Fibroblast of peridontal ligament (primary cell): Measurements from ENCODE around the gene DCAF17.
A peak's percentile ranks its signal among the peaks of the same experiment; 100 is the strongest.

Experiments
- DNase-seq: peaks from one replicate; pipeline ENCODE4 v3.0.0-alpha.2; 2010; ENCODE audit errors: extremely low read depth

DCAF17 gene, protein sequence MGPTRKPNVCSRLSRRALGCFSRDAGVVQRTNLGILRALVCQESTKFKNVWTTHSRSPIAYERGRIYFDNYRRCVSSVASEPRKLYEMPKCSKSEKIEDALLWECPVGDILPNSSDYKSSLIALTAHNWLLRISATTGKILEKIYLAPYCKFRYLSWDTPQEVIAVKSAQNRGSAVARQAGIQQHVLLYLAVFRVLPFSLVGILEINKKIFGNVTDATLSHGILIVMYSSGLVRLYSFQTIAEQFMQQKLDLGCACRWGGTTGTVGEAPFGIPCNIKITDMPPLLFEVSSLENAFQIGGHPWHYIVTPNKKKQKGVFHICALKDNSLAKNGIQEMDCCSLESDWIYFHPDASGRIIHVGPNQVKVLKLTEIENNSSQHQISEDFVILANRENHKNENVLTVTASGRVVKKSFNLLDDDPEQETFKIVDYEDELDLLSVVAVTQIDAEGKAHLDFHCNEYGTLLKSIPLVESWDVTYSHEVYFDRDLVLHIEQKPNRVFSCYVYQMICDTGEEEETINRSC

DNA sequence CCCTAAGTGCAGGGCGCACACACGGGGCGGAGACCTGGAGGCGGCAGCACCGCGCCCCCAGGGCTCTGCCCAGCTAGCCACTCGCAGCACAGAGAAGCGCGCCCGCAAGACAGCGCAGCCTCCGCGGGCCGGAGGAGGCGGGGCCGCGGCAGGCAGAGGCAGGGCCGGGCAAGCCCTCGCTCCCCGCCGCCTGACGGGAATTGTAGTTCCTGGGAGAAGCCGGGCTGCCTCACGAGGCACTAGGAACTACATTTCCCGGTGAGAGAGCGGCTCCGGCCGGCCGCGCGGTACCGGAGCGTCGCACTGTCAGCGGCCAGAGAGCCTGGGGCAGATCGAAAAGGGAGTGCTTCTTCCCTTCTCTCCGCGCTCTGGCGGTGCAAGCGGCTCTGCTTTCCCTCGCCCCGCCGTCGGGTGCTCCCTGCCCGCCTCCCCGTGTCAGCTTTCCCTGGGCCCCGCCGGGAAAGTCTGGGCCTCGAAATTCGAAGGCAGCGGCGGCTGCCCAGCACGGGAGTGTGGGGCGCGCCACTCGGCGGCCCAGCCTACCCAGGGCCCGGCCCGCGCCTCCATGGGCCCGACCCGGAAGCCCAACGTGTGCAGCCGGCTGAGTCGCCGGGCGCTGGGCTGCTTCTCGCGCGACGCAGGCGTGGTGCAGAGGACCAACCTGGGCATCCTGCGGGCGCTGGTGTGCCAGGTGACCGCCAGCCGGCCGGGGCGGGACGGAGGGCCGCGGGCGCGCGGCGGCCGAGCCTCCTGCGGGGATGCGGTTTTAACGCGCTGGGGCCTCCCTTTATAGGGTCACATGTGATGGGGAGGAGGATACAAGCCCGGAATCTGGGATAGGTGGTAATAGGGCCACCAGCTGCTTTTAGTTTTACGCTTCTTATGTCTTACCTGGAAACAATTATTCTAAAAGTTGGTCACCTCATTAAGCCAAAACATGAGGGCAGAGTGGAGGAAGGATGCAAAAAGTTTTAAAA is at the start of gene DCAF17:
DCAF17 (plus strand) TSS at position 214 of the 977 bp plus-strand sequence; CDS start at position 566, 352 bp downstream.
- DNase-seq = peak; percentile 90

DNA sequence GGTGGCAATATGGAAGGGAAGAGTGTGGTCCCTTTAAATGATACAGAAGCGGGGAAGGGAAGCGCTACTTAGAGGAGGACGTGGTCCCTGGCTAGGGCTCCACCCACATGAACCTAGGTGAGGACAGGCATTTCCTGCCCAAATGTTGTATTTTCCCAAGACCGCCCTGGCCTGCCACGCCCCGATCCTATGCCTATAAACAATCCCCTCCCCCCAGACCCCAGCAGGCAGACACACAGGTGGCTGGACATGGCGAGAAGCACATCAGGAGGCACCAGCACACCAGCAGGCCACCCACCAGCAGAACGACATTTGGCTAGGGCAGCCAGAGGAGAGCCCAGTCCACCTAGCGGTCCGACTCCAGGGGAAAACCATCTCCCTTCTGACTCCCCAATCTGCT is 47.4 kb upstream of the DCAF17 start:
- DNase-seq = no peak

DNA sequence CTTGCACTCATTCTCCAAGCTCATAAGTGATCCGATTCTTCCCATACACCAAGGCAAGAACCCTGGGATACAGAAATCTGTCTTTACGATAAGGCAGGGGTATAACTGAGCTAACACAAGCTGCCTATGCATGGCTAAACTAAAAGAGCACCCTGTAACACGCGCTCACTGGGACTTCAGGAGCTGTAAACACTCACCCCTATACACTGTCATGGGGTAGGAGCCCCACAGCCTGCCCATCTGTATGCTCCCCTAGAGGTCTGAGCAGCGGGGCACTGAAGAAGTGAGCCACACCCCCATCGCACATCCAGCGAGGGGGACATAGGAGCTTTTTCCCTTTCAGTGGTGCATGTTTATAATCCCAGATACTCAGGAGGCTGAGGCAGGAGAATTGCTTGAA is 47.0 kb upstream of the DCAF17 start:
- DNase-seq = no peak

DNA sequence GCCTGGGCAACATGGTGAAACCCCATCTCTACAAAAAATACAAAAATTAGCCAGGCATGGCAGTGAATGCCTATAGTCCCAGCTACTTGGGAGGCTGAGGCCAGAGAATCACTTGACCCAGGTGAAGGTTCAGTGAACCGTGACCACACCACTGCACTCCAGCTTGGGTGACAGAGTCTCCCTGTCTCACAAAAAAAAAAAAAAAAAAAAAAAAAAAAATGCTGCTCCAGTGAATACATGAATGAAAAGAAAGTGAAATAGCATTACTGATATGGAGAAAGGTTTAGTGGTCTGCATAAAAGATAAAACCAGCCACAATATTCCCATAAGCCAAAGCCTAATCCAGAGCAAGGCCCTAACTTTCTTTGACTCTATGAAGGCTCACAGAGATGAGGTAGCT is 44.7 kb upstream of the DCAF17 start:
- DNase-seq = no peak

DNA sequence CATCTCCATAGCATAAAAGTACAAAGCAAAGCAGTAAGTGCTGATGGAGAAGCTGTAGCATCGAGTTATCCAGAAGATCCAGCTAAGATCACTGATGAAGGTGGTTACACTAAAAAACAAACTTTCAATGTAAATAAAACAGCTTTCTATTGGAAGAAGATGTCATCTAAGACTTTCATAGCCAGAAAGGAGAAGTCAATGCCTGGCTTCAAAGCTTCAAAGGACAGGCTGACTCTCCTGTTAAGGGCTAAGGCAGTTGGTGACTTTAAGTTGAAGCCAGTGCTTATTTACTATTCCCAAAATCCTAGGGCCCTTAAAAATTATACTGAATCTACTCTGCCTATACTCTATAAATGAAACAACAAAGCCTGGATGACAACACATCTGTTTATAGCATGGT is 44.2 kb upstream of the DCAF17 start:
- no peak for DNase-seq

DNA sequence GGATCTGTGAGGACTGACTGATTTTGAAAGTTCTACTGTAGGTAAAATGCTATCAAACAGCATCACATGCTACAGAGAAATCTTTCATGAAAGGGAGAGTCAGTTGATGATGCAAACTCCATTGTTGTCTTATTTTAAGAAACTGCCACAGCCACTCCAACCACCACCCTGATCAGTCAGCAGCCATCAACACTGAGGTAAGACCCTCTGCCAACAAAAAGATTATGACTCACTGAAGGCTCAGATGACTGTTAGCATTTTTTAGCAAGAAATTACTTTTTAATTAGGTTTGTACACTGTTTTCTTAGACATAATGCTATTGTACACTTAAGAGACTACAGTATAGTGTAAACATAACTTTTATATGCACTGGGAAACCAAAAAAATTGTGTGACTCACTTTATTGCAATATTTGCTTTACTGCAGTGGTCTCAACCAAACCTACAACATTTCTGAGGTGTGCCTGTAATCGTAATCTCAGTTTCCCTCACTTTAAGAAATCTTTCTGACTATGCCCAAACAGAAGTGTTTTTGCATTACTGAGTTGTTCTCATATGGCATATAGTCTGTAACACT is 43.0 kb upstream of the DCAF17 start:
- peak; percentile 79 for DNase-seq

DNA sequence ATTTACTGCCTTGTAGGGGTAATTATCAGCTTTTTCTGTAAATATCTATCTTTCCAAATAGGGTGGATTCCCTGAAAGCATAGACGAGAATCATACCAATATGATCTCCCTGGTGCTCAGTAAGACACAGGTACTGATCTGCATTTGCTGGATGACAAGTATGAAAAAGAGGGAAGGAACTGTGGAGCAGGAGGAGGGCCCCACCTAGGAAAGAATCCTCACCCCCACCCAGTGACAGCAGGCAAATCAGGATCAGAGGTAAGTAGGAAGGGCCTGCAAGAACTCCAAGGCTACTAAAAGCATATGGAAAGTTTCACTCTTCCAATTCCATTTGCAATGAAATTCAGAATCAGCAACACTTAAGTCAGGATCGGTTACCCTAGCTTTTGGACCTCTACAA is 42.5 kb upstream of the DCAF17 start:
- DNase-seq = no peak

DNA sequence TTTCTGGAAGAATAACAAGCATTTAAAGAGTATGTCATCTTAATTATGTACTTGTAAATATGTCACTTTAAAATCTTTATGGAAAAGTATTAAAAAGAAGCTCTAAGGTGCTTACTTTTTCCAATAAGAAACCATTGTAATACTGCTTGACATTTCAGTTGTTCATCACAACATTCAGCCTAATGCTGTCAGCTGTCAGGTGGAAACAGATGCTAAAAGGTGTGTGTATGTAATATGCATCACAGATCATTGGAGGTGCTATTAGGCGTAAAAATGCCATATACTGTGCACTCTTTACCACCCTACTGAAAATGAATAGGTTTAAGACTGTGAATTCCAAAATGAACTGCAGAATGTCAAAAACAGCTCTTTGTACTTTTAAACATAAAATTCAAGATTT is 40.5 kb upstream of the DCAF17 start:
- no peak for DNase-seq

DNA sequence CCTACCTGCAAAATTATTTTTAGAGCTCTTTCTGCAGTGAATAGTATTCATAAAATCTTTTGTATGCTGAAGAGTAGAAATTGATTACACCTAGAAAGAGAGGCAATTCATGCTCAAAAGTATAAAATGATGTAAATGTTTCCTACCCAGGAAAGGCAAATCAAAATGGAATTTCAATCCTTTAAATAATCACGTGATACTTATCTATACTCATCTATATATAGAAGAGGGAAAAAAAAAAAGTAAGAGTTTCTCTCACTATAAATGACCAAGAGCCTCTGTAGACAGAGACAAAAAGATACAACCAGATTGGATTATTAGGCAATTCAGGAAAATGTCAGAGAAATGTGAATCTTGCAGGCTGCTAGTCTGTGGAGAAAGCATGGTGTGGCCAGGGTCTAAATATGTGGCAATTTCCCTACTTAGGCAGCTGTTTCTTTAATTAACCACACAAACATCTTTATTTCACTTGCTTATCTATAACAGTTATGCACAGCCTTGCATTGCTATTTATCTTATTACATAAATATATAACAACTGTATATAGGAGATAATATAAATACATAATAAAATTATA is 39.8 kb upstream of the DCAF17 start:
- DNase-seq = no peak

DNA sequence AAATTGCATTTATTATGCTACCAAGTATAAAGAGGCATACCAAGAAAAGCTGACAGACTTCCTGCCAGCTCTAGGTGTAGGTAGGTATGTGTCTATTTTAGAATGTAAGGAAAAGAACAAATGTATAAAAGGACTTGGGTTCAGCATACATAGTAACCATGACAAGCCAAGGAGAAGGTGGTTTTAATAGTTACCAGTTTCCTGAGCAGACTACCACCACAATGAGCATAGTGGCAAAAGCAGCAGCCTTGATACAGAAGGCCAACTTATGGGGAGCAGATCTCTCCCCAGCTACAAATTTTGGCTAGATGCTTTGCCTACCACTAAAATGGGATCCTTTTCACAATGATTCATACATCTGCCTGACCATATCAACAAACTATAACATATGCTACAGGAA is 34.7 kb upstream of the DCAF17 start:
- DNase-seq = no peak

DNA sequence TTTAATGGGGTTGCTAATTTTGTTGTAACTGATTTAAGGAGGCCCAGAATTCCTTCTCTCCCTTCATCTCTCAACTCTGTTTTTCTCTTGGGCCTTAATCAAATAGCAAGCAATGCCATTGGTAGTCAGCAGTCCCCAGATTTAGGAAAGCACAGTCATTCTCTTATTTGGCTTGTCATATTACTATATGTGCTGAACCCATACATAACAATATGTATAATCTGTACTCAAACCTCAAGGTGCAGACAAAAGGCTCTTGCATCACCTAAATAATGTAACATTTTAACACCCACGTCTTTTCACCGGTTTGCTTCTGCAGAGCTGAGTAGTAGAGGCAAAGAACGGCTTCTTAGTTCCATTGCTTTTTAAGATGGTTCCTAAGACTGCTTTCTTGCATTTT is 33.6 kb upstream of the DCAF17 start:
- no peak for DNase-seq

DNA sequence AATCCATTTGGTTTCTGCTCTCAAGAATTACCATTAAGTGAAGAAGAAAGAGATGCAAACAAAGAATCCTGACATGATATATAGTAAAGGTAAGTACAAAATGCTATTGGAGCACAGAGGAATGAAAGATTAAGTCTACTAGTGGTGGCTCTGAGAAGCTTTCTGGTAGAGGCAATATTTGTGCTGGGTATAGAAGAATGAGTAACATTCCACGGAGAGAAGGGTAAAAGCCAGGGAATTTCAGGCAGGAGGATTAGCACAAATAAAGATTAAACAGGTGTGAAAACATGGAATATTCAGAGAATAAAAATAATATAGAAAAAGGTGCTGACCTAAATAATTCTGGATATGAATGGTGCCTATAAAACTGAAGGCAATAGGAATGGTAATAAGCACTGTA is 32.1 kb upstream of the DCAF17 start:
- no peak for DNase-seq

DNA sequence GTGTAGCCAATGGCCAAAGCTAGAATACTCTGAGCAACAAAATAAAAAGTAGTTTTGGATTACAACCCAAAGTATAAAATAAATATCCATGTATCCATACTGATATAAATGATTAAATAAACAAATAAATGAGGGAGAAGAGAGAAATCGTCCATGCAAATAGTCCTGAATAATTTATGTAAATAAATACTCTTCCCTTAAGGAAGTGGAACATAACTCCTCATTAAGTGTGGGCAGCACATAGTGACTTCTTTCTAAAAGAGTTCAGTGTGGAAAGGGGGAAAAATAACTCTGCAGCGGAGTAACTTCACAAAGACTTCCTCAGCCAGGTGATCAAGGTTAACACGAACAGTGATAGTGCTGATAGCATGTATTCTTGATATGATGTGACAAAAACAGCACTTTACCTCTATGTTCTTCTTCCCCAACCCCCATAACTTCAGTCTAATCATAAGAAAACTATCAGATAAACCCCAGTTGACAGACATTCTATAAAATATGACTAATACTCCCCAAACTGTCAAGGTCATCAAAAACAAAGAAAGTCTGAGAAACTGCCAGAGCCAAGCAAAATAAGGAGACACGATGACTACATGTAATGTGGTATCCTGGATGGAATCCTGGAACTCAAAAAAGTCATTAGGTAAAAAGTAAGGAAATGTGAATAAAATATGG is 31.0 kb upstream of the DCAF17 start:
- DNase-seq = peak; percentile 29

DNA sequence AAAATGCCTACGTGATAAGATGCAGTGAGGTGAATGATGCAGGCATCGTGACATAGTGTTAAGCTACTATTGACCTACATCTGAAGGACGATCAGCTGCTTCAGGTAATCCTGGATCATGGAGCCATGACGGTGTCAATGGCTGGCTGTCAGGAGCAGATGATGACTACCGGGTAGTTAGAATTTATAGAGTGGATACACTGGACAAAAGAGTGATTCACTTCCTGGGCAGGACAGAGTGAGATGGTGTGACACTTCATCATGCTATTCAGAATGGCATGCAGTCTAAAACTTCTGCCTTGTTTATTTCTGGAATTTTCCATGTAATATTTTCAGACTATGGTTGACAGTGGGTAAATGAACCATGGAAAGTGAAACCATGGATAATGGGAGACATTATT is 29.8 kb upstream of the DCAF17 start:
- peak; percentile 61 for DNase-seq

DNA sequence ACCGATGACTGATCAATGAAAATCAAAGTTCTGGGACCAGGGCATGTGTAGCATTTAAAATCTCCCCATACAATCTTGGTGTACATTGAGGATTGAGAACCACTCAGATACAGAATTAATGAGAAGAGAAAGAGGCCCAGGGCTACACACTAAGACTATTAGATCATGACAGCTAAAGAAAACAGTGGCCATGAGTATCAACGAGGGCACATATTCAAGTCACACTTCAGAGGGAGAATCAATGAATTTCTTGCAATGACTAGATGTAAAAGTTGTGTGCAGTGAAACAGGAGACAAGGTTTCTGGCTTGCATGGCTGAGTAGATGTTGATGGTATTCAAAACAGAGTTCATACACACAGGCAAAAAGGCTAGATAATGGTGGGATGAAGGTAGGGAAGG is 29.3 kb upstream of the DCAF17 start:
- no peak for DNase-seq

DNA sequence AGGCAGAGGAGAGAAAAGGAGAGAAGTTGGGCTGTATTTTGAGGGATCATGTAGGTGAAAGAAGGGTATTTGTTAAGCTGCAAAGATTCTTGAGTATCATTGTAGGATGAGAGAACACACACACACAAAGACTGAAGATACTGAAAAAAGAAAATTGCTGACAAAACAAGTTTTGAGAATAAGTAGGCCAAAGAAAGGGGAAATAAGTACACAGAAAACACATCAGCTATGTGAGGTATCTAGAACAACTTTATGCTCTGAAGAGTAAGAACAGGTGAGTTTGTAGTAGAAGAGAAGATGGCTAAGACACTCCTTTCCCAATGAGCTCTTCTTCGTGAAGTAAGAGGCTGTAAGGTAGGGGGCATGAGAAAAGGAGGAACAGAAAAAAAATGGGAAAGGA is 28.5 kb upstream of the DCAF17 start:
- no peak for DNase-seq

DNA sequence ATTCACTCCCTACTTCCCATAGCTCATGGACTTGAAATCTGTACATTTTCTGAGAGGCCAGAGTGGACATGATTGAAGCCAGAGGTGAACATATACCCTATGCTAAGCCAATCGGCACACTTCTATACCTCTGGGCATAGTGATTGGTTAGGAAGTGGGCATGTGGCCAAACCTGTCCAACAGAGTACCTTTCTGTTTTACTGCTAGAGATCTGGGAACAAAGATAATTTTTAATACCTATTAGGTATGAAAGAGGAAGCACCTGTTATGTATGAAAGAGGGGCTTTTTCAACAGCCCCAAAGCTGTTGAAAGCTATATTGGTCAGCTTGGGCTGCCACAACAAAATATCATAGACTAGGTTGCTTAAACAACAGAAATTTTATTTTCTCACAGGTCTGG is 28.0 kb upstream of the DCAF17 start:
- no peak for DNase-seq

DNA sequence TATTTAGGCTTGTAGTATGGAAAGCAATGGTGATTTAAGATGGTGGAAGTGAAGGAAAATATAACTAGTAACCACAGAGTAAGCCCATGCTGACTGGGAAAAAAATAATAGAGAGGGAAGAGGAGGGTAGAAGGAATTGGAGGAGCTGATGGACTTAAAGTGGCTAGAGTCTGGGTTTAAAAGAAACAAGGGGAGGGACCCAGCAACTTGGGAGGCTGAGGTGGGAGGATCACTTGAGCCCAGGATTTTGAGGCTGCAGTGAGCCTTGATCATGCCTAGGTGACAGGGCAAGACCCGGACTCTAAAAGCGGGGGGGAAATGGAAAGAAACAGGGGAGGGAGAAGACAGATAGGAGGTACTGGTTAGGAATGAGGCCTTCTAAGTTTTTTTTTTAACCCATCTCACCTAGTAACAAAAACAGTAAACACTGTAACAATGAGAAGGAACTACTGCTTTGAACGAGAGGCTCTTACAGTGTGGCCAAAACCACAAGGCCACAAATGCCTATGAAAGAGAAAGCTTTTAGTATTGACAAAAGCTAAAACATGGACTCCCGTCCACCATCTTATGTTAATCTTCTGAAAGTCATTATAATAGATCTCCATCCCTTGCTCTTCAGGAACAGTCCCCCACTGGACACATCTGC is 26.9 kb upstream of the DCAF17 start:
- no peak for DNase-seq

DNA sequence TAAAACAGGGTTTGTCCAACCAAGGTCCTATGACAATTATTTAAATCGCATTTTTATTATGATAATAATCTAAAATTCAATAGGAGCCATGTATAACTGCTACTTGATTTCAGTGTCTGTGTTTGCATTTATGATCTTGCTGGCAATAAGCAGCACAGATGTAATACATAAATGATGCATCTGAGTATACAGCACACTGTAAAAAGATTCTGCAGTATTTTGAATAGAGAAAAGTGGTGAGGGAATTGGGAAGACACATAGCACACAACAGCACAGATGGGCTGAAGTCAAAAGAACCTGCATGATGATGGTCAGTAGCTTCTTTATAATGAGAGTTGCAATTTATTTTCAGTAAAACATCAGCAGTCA is 26.4 kb upstream of the DCAF17 start:
- no peak for DNase-seq

DNA sequence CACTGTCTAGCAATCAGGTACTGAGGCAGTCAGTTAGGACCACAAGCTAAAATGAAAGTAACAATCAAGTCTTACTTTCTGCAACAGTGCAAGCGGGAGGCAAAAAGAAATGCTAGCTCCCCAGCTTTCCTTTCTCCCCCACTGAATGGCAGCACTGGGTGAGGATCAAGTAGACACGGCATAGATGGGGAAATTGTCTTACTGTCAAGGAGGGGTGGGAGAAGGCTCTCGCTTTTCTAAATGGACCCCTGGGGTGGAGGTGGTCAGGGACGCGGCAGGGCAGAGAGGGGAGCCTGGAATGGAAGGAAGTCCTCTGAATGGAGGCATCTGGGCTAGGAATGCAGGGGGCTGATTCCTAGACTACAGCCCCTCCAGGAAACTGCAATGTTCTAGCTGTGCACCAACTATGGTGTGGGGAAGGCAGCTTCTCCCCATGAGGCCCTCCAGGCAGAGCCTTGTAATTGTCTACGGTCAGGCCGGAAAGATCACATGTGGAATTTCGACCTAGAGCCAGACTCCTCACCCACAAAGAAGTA is 24.5 kb upstream of the DCAF17 start:
- peak; percentile 68 for DNase-seq

DNA sequence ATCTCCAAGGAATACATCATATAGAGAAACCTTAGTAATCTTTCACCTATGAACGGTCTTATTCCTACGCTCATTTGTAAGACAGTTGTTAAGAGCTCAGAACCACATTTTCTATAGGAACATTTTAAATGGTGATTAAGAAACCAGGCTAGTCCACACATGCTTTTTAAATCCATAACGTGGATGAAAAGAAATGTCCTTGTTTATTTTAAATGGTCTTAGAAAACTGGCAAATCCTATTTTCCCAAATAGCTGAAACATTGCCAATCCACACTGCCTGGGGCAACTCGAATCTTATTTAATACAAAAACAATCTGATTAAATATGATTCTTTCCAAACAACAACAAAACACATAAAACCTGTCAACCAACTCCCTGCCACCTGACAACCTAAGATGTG is 23.9 kb upstream of the DCAF17 start:
- peak; percentile 83 for DNase-seq
